Measurements from ENCODE around the gene BTAF1. TPM values are rescaled to one million over a fixed set of nuclear protein-coding genes. Genes with fewer than 3 reads are reported as not detected.

Gene BTAF1
- total and polyA plus RNA-seq, 8 donors, result 2.3 to 146 (median 32.9) TPM

DNA sequence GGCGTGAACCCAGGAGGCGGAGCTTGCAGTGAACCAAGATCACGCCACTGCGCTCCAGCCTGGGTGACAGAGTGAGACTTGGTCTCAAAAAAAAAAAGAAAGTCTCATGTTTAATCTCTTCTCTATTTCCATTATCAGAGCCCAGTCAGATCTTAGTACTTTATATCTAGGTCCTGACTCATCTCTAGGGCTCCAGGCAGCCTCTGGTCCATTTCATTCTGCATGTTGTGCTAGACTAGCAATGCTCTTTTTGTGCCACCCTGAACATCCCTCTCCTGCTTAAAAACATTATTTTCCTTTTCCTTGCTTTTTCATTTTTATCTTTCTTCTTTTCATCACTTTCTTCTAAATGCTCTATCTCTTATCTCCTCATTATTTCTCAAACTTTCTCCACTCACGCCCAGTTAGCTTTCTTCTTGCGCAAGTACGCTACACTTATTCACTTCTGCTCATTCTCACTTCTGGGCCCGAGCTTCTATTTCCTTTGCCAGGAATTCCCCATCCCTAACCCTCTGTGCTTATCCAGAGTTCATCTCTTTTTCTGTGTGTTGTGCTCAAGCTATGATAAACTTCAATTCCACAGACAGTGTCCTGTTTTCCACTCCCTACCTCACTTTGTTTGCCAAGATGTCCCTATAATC, 63.9 kb downstream of the BTAF1 start:
- no peak overlapping the region for H3K27ac ChIP-seq
- no peak overlapping the region for H3K4me3 ChIP-seq
- intact Hi-C loops (cut with DNase I; ENCODE audit: low total_unique reads), result no loop called here
- peak in 1 of 2 donors; percentile 16 for DNase-seq
- WGBS, 5 donors, result 93 to 97% (median 94%) methylated on average over 8 of the region's 8 CpGs
- no peaks in the 10 kb centered on the region for H3K9me3 ChIP-seq
- TF ChIP-seq POLR2AphosphoS5 (IDR thresholded peaks at IDR 0.05) (no peak), POLR2A (IDR thresholded peaks at IDR 0.05) (no peak), EP300 (IDR thresholded peaks at IDR 0.05) (no peak), CTCF (IDR thresholded peaks at IDR 0.05) (no peak)
- H3K4me1 ChIP-seq, result no peaks in the 10 kb centered on the region
- peaks cover 15 to 96% (median 91%) of the 10 kb centered on the region in 4 donors for H3K36me3 ChIP-seq
- H3K27me3 ChIP-seq, result no peaks in the 10 kb centered on the region

DNA sequence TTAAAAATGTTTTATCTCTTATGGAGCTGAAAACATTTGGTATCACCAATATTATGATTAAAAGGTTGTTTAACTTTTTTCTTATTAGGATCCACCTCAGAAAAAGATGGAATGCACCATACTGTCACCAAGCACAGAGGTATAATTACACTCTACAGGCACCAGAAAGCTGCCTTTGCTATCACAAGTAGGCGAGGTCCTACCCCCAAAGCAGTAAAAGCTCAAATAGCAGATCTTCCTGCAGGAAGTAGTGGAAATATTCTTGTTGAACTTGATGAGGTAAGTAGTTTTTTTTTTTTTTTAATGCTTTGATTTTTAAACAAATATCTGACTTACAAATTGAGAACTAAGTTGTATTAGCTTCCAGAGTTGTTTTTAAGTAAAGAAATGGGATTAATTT, 68.5 kb downstream of the BTAF1 start:
- Histone ChIP-seq H3K4me3 (no peak overlapping the region), H3K4me1 (no peaks in the 10 kb centered on the region), H3K9me3 (no peaks in the 10 kb centered on the region), H3K27ac (no peak overlapping the region), H3K36me3 (peaks cover 20 to 97% (median 93%) of the 10 kb centered on the region in 4 donors), H3K27me3 (no peaks in the 10 kb centered on the region)
- intact Hi-C loops (cut with DNase I; ENCODE audit: low total_unique reads), result no loop called here
- 71 to 97% (median 90%) methylated on average over 1 of the region's 1 CpG for WGBS, 5 donors
- TF ChIP-seq POLR2A (IDR thresholded peaks at IDR 0.05), result no peak
- no peak for TF ChIP-seq POLR2AphosphoS5 (IDR thresholded peaks at IDR 0.05)
- TF ChIP-seq CTCF (IDR thresholded peaks at IDR 0.05), result no peak
- TF ChIP-seq EP300 (IDR thresholded peaks at IDR 0.05), result no peak
- no peak for DNase-seq

GRCh38 chr10:91996266-91996665, 72.7 kb downstream of the BTAF1 start:
- no peaks in the 10 kb centered on the region for H3K9me3 ChIP-seq
- no peak overlapping the region for H3K4me3 ChIP-seq
- H3K27me3 ChIP-seq, result no peaks in the 10 kb centered on the region
- TF ChIP-seq EP300 (IDR thresholded peaks at IDR 0.05) (no peak), POLR2AphosphoS5 (IDR thresholded peaks at IDR 0.05) (no peak), CTCF (IDR thresholded peaks at IDR 0.05) (no peak), POLR2A (IDR thresholded peaks at IDR 0.05) (no peak)
- 64 to 76% (median 75%) methylated on average over 2 of the region's 2 CpGs for WGBS, 5 donors
- no peak for DNase-seq
- peaks cover 10 to 95% (median 89%) of the 10 kb centered on the region in 4 donors for H3K36me3 ChIP-seq
- H3K4me1 ChIP-seq, result no peaks in the 10 kb centered on the region
- no peak overlapping the region for H3K27ac ChIP-seq
- intact Hi-C loops (cut with DNase I; ENCODE audit: low total_unique reads), result no loop called here

DNA sequence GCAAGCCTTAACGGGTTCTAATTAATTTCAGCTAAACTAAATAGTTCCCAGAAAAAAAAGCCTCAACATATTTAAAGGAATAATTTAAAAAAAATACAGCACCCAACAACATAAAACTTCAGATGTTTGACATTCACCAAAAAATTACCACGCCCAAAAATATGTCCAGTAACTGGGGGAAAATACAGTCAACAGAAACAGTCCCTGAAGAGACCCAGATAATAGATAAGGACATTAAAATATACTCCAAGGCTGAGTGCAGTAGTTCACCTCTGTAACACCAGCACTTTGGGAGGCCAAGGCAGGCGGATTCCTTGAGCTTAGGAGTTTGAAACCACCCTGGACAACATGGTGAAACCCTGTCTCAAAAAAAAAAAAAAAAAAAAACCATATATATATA, 78.0 kb downstream of the BTAF1 start:
- 88 to 98% (median 97%) methylated on average over 3 of the region's 3 CpGs for WGBS, 5 donors
- TF ChIP-seq POLR2A (IDR thresholded peaks at IDR 0.05) (no peak), CTCF (IDR thresholded peaks at IDR 0.05) (no peak), EP300 (IDR thresholded peaks at IDR 0.05) (no peak), POLR2AphosphoS5 (IDR thresholded peaks at IDR 0.05) (no peak)
- Histone ChIP-seq H3K4me3 (no peak overlapping the region), H3K9me3 (no peaks in the 10 kb centered on the region), H3K36me3 (peaks cover 0 to 69% (median 63%) of the 10 kb centered on the region in 4 donors), H3K4me1 (no peaks in the 10 kb centered on the region), H3K27me3 (no peaks in the 10 kb centered on the region), H3K27ac (no peak overlapping the region)
- intact Hi-C loops (cut with DNase I; ENCODE audit: low total_unique reads), result no loop called here
- no peak for DNase-seq

Measured in stomach (tissue), 9 donors.